Immature natural killer cell (primary cell): ENCODE results near the gene TRIO. TPM values are rescaled to one million over a fixed set of nuclear protein-coding genes. Genes with fewer than 3 reads are reported as not detected.
"Not testable (repeated sequence)": the region's sequence is repeated elsewhere in the genome, so short reads cannot be mapped to it uniquely, and the experiment has no call there.

ENCODE experiments used
- DNase-seq, 3 donors: peaks; one replicate each; pipeline ENCODE4 v3.0.0; 2022; ENCODE audit warnings: mixed read lengths in 1 of 3
- H3K27ac Mint-ChIP-seq, 6 donors: one replicate each; pipeline ENCODE4 v1.8.0; 2020; ENCODE audit warnings: mixed read lengths in 6 of 6, mild to moderate bottlenecking in 5 of 6, inconsistent platforms in 4 of 6, moderate library complexity in 3 of 6
- H3K27me3 Mint-ChIP-seq, 3 donors: one replicate each; pipeline ENCODE4 v1.8.0; 2020 to 2021; ENCODE audit warnings: low read depth in 3 of 3, mild to moderate bottlenecking in 3 of 3, mixed read lengths in 3 of 3, moderate library complexity in 3 of 3, inconsistent platforms in 1 of 3
- H3K36me3 Mint-ChIP-seq, 3 donors: one replicate each; pipeline ENCODE4 v1.8.0; 2020; ENCODE audit warnings: mixed read lengths in 3 of 3, inconsistent platforms in 2 of 3, mild to moderate bottlenecking in 2 of 3
- H3K4me1 Mint-ChIP-seq, 2 donors: one replicate each; pipeline ENCODE4 v1.8.0; 2020; ENCODE audit warnings: inconsistent platforms in 2 of 2, mild to moderate bottlenecking in 2 of 2, mixed read lengths in 2 of 2, moderate library complexity in 1 of 2
- H3K4me3 Mint-ChIP-seq, 5 donors: one replicate each; pipeline ENCODE4 v1.8.0; 2020; ENCODE audit warnings: mild to moderate bottlenecking in 5 of 5, mixed read lengths in 5 of 5, inconsistent platforms in 3 of 5, moderate library complexity in 3 of 5
- H3K9me3 Mint-ChIP-seq, 6 donors: one replicate each; pipeline ENCODE4 v1.8.0; 2020; ENCODE audit warnings: mild to moderate bottlenecking in 6 of 6, mixed read lengths in 6 of 6, inconsistent platforms in 4 of 6, moderate library complexity in 3 of 6
- polyA plus RNA-seq, 3 donors: library from polyadenylated mRNA; unstranded; fragments of 300-500 nt; fragmentation: Illumina TruSeq; gene quantifications; one replicate each; pipeline ENCODE4 v1.2.3, GENCODE V29; 2021

The TRIO gene
- polyA plus RNA-seq, 3 donors from 2014 or later: 0.70 to 2.3 (median 1.2) TPM

DNA sequence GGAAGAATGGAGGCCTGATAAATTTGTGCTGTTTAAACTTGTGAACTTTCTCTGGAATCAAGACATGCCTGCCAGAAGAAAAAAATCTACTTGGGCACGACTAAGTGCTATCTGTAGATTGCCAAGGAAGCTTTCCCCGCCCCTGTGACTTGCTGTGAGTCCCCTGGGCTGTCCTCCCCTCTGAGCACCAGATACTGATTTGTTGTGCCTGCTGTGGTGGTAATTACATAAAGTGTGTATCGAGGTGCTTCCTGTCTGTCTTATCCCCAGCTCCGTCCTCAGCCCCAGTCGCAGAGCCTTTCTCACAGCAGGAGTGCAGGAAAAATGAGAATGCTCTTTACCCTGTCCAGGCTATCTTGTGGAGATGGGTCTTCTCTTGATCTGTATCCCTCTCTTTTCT is 53.9 kb downstream of the TRIO start:
- Mint-ChIP-seq H3K27me3 (peaks cover 0 to 1% (median 1%) of the 10 kb centered on the region in 3 donors), H3K36me3 (no peaks in the 10 kb centered on the region)

DNA sequence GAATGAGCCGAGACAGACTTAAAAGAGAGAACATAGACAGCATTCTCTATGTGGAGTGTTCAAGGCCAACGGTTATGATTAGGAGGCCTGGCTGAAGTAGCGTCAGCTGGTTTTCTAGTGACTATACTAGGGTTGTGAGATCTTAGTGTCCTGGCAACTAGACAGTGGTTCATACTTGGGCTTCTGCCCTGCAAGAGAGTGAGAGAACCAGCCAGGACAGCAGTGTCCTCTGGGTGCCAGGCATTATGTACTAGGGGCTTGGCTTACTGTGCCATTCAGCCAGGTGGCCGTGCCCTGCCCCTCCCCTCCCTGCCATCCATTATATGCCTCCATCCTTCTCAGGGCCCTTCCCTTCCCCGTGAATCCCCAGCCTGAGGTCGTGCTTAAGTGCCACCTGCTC is 56.8 kb downstream of the TRIO start:
- no peak for DNase-seq
- Mint-ChIP-seq H3K9me3 (no peaks in the 10 kb centered on the region), H3K4me1 (peaks cover 27 to 34% of the 10 kb centered on the region in 2 donors), H3K36me3 (no peaks in the 10 kb centered on the region), H3K27ac (no peak overlapping the region), H3K27me3 (peaks cover 0 to 1% (median 1%) of the 10 kb centered on the region in 3 donors), H3K4me3 (no peak overlapping the region)

More for the DNA sequence above, 53.9 kb downstream of the TRIO start:
- Mint-ChIP-seq H3K4me3 (no peak overlapping the region), H3K27ac (no peak overlapping the region), H3K9me3 (no peaks in the 10 kb centered on the region), H3K4me1 (peaks cover 16 to 17% of the 10 kb centered on the region in 2 donors)
- DNase-seq: no peak

DNA sequence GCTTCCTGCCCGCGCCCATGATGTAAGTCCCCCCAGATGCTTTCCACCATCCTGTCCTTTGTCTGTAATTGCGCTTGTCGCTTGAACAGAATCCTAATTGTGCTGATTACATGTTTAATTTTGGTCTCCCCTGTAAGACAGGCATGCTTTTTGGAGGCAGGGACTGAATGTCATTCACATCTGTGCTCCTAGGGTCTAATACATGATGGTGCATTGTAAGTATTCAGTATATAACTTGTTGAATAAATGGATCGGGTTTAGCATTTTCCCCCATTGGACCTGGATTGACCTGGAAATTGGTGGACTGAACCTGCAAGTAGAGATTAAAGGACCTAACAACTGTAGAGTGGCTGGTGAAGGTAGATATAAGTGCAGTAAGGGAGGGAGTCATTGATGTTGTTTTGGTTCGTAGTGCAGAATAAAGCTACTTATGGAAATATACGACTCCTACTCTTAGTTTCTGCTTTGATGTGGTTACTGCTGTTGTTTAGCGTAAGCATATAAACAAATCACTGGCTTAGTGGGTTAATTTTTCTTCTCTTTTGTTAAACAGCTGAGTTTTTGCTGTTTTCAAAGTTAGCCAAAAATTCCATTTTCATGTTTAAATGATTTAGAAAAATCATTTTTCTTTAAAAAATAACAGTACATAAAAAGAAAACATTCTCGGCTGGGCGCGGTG is 57.3 kb downstream of the TRIO start:
- peaks cover 32 to 38% of the 10 kb centered on the region in 2 donors for H3K4me1 Mint-ChIP-seq
- H3K27ac Mint-ChIP-seq: no peak overlapping the region
- H3K36me3 Mint-ChIP-seq: no peaks in the 10 kb centered on the region
- peaks cover 0 to 1% (median 1%) of the 10 kb centered on the region in 3 donors for H3K27me3 Mint-ChIP-seq
- H3K4me3 Mint-ChIP-seq: no peak overlapping the region
- H3K9me3 Mint-ChIP-seq: no peaks in the 10 kb centered on the region
- no peak for DNase-seq

DNA sequence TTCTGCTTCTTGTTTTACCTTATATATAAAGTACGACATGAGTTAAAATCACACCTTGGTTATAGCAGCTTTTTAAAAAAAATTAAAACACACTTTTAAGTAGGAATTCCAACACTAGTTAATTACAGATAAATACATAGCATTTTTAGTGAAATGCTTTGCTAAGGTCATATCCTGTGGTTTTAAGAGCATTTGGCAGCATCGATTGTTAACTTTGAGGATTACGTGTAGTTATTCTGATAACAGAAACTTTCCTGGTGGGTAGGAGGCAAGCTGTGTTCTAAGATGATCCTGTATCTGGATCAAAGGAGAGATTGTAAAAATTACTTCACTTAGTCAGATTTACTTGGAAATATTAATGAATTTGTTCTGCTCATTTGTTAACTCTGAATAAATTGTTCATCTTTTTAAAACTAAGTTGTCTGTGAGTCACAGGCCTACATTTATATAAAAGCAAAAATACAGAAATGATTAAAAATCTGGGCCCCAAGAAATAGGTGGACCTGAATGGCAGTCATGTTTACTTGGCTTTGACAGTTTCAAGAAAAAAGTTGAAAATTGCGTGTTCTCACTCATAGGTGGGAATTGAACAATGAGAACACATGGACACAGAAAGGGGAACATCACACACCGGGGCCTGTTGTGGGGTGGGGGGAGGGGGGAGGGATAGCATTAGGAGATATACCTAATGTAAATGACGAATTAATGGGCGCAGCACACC is 58.3 kb downstream of the TRIO start:
- H3K4me1 Mint-ChIP-seq: peaks cover 39 to 42% of the 10 kb centered on the region in 2 donors
- no peaks in the 10 kb centered on the region for H3K9me3 Mint-ChIP-seq
- no peaks in the 10 kb centered on the region for H3K36me3 Mint-ChIP-seq
- H3K27ac Mint-ChIP-seq: peak overlapping the region in 1 of 6 donors; percentile 33
- DNase-seq: no peak
- H3K4me3 Mint-ChIP-seq: no peak overlapping the region
- H3K27me3 Mint-ChIP-seq: peaks cover 1 to 3% (median 2%) of the 10 kb centered on the region in 3 donors

DNA sequence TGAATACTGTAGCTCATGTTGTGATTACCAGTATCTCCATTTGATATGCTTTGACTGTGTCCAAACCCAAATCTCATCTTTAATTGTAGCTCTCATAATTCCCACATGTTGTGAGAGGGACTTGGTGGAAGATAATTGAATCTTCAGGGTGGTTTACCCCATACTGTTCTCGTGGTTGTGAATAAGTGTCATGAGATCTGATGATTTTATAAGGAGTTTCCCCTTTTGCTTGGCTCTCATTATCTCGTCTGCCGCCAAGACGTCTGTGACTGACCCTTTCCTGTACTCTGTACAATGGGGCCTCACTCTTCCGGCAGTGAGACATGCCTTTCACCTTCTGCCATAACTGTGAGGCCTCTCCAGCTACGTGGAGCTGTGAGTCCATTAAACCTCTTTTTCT is 59.3 kb downstream of the TRIO start:
- Mint-ChIP-seq H3K9me3 (no peaks in the 10 kb centered on the region), H3K27ac (no peak overlapping the region), H3K27me3 (peaks cover 0 to 2% (median 1%) of the 10 kb centered on the region in 3 donors), H3K36me3 (no peaks in the 10 kb centered on the region), H3K4me3 (no peak overlapping the region), H3K4me1 (peaks cover 40 to 42% of the 10 kb centered on the region in 2 donors)
- DNase-seq: no peak

DNA sequence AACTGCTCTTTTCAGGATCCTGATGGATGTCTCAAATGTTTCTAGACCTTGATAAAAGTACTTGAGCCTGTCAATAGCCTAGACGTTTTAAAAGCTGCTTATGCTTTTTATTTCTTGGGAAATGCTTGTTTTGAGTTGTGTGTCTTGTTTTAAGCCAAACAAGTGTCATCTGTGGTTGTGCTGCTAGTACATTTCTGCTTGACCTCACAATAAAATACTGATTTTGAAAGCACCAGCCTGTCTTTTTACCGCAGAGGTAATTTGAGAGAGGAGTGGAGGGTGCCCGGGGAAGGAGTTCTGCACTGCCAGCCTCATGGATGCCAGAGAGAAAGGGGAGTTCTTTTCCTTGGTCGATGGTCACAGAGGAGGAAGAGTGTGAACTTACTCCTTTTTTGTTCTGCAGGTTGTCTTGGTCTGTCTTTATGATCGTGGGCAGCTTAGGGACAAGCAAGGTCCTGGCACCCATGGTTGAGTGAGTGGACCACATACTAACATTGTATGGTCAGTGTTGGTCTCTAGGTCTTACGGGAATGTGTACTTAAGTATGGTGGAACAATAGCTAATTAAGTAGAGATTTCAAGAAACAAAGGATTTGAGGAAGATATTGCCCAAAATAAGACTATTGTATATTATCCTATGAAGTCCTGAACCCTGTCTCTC is 61.0 kb downstream of the TRIO start:
- peak overlapping the region in 4 of 6 donors; percentile 25 to 79 (median 59) for H3K27ac Mint-ChIP-seq
- no peaks in the 10 kb centered on the region for H3K36me3 Mint-ChIP-seq
- H3K4me1 Mint-ChIP-seq: peaks cover 54% of the 10 kb centered on the region in 2 donors
- peak overlapping the region; percentile 65 to 82 (median 68) for H3K4me3 Mint-ChIP-seq
- peaks cover 0 to 2% (median 1%) of the 10 kb centered on the region in 3 donors for H3K27me3 Mint-ChIP-seq
- no peak for DNase-seq
- no peaks in the 10 kb centered on the region for H3K9me3 Mint-ChIP-seq

DNA sequence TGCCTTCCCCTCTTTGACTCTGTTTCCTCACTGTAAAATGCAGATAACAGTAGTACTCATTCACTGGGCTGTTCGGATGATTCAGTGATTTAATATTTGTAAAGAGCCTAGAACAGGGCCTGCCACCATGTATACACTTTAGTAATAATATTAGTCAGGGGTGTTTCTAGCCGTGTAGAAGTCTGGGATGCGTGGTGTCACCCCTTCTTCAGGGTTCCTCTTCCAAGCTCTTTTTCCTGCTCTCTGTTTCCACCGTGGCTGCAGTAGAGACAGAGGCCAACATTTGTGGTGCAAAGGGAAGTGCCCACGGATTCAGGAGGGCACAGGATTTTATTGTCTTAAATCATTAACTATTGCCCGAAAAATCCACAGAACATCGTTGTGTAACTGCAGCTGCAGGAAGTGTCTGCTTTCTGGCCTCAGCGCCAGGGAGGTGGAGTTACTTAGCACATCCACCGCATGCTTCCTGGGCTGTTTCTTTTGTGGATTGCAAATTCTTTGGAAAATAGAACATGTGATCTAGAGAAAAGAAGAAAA is 61.7 kb downstream of the TRIO start:
- Mint-ChIP-seq H3K4me1 (peaks cover 61% of the 10 kb centered on the region in 2 donors), H3K4me3 (peak overlapping the region; percentile 65 to 82 (median 68)), H3K9me3 (no peaks in the 10 kb centered on the region), H3K27me3 (peaks cover 0 to 5% (median 1%) of the 10 kb centered on the region in 3 donors), H3K36me3 (no peaks in the 10 kb centered on the region), H3K27ac (peak overlapping the region; percentile 6 to 79 (median 58))
- DNase-seq: no peak

DNA sequence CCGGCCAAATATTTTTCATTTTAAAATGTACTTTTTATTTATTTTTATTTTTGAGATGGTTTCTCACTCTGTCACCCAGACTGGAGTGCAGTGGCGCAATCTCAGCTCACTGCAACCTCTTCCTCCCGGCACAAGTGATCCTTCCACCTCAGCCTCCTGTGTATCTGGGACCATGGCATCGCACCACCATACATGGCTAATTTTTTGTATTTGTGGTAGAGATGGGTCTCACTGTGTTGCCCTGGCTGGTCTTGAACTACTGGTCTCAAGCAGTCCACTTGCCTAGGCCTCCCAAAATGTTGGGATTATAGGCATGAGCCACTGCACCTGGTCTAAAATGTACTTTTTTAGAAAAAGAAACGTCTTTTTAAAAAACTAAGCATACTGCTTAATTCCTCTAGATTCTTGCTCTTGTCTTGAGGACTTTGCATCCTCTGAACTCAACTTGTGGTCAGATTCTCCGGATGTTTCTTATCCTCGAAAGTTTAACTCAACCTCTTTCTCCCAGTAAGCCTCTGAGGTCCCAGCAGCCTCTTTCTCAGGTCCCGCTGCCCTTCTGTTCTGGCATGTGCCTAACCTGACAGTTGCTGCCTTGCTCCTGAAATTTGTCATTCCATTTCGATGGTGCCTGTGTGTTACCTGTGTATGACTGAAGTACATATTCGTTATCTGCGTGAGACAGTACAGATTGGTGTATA is 63.0 kb downstream of the TRIO start:
- Mint-ChIP-seq H3K27ac (peak overlapping the region in 2 of 6 donors; percentile 31 to 67), H3K9me3 (no peaks in the 10 kb centered on the region), H3K4me1 (peaks cover 61 to 67% of the 10 kb centered on the region in 2 donors), H3K36me3 (no peaks in the 10 kb centered on the region), H3K4me3 (peak overlapping the region in 4 of 5 donors; percentile 21 to 52 (median 36)), H3K27me3 (peaks cover 0 to 6% (median 1%) of the 10 kb centered on the region in 3 donors)
- DNase-seq: no peak

DNA sequence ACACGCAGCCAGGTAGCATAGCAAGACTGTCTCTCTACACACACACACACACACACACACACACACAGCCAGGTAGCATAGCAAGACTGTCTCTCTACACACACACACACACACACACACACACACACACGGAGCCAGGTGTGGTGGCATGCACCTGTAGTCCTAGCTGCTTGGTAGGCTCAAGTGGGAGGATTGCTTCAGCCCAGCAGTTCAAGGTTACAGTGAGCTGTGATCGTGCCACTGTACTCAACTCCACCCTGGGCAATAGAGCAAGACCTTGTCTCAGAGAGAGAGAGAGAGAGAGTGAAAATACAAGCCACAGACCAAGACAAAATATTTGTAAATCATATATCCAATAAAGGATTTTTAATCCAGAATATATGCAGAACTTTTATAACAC is 64.3 kb downstream of the TRIO start:
- H3K9me3 Mint-ChIP-seq, H3K27me3 Mint-ChIP-seq, H3K36me3 Mint-ChIP-seq: not testable (repeated sequence)
- Mint-ChIP-seq H3K4me3 (peak overlapping the region in 3 of 5 donors; percentile 21 to 44 (median 40)), H3K4me1 (peaks cover 55 to 65% of the 10 kb centered on the region in 2 donors), H3K27ac (peak overlapping the region in 5 of 6 donors; percentile 40 to 83 (median 61))
- DNase-seq: peak in 1 of 3 donors; percentile 13

DNA sequence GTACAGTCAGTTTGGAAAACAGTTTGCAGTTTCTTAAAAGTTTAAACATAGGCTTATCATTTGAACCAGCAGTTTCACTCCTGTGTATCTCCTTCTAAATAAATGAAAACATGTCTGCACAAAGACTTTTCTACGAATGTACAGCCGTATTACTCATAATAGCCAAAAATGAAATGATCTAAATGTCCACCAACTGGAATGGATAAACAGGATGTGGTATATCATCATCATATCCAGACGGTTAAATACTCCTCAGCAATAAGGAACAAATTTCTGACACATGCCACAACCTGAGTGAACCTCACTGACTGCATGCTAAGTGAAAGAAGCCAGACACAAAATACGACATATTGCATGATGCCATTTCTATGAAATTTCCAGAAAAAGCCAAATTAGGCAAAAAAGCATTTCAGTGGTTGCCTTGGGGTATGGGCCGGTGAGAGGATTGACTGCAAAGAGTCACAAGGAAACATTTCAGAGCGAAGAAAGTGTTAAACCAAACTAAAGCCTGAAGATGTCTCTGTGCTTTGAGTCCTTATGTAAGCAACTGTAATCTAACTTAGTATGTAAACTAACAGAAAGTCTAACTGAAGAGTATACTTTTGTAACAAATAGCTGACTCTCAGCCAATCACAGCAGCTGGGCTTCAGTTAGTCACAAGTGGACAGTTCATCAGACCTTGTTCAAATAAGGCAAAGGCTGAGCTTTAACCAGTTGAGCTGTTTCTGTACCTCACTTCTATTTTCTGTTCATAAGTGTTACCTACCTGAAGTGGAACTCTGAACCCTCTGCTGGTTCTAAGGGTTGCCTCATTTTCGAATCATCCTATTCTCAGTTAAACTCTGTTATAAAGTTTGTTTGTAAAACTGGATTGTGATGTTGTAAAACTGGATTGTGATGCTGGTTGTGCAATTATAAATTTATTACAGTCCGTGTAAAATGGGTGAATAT is 65.2 kb downstream of the TRIO start:
- Mint-ChIP-seq H3K9me3 (no peaks in the 10 kb centered on the region), H3K27ac (peak overlapping the region; percentile 29 to 79 (median 58)), H3K27me3 (peaks cover 0 to 6% (median 1%) of the 10 kb centered on the region in 3 donors), H3K36me3 (no peaks in the 10 kb centered on the region), H3K4me3 (peak overlapping the region; percentile 6 to 45 (median 29)), H3K4me1 (peaks cover 56 to 72% of the 10 kb centered on the region in 2 donors)
- peak in 2 of 3 donors; percentile 15 to 28 for DNase-seq

DNA sequence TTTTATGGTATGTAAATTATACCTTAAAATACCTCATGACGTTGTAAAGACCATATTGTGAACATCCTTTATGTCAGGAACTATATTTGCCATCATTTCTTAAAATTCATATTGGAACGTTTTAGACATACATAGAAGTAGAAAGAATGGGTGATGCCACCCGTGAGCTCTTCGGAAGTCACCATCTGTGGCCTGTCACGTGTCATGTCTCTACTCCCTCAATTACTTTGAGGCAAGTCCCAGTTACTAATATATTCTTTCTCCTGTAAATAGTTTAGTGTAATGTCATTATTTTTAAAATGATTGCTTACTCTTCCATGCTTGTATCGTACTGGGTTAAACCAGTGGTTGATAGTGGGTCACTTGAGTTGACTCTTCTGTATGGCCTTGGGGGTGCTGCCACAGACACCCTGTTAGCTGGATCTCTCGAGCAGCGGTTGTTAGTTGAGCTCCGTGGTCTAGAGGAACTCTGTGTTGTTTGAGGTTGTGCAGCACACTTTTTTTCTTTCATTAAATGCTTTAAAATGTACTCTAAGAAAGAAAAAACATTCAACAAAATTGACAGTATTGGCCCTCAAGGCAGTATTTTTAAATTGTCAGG is 66.2 kb downstream of the TRIO start:
- Mint-ChIP-seq H3K4me1 (peaks cover 50 to 66% of the 10 kb centered on the region in 2 donors), H3K27me3 (peaks cover 0 to 6% (median 1%) of the 10 kb centered on the region in 3 donors), H3K4me3 (peak overlapping the region in 1 of 5 donors; percentile 38), H3K36me3 (no peaks in the 10 kb centered on the region), H3K27ac (peak overlapping the region in 3 of 6 donors; percentile 1 to 80 (median 13)), H3K9me3 (no peaks in the 10 kb centered on the region)
- DNase-seq: no peak

DNA sequence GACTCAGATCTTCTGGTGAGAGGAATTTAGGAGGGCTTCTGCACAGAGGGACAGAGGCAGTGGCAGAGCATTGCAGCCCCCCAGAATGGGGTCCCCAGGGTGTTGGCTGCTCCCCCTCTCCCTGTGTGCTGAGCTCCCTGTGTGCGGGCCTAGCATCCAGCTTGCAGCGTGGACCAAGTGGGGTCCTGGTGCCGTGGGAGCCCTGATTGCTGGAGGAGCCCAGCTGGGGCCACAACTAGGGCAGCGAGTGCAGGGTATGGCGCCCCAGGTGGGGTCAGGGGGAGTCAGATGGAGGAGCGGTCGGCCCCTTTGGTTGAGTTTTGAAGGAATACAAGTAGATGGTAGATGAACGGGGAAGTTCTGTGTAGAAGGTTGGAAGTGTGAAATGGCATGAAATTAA is 66.7 kb downstream of the TRIO start:
- DNase-seq: no peak
- Mint-ChIP-seq H3K36me3 (no peaks in the 10 kb centered on the region), H3K4me3 (peak overlapping the region in 1 of 5 donors; percentile 38), H3K27me3 (peaks cover 0 to 6% (median 1%) of the 10 kb centered on the region in 3 donors), H3K9me3 (no peaks in the 10 kb centered on the region), H3K27ac (peak overlapping the region in 2 of 6 donors; percentile 13 to 80), H3K4me1 (peaks cover 45 to 61% of the 10 kb centered on the region in 2 donors)
